ENCODE data around the gene BPIFA2.

GRCh38 chr20:33148040-33148439 lies 19.9 kb upstream of the BPIFA2 start:
- TF ChIP-seq EGR1 (IDR thresholded peaks at IDR 0.05; ENCODE audit: low read depth) (no peak), EZH2 (IDR thresholded peaks at IDR 0.05) (no peak), TCF7L2 (IDR thresholded peaks at IDR 0.05; ENCODE audit: borderline replicate concordance, extremely low read depth, insufficient read depth, insufficient read length) (no peak), POLR2A (IDR thresholded peaks at IDR 0.05; ENCODE audit: borderline replicate concordance, extremely low read depth, insufficient read depth, insufficient read length) (no peak), SP1 (IDR thresholded peaks at IDR 0.05; ENCODE audit: low read depth) (no peak), ZFX (IDR thresholded peaks at IDR 0.05) (no peak), POLR2AphosphoS5 (IDR thresholded peaks at IDR 0.05; ENCODE audit: low read depth, low read length) (no peak), EZH2phosphoT487 (IDR thresholded peaks at IDR 0.05; ENCODE audit: borderline replicate concordance) (no peak), ELF1 (IDR thresholded peaks at IDR 0.05; ENCODE audit: borderline replicate concordance, low read depth) (no peak), YY1 (IDR thresholded peaks at IDR 0.05; ENCODE audit: extremely low read depth, insufficient replicate concordance, low read depth, low read length) (no peak), FOSL1 (IDR thresholded peaks at IDR 0.05; ENCODE audit: low read depth) (no peak)
- TF ChIP-seq, protein P1, sequence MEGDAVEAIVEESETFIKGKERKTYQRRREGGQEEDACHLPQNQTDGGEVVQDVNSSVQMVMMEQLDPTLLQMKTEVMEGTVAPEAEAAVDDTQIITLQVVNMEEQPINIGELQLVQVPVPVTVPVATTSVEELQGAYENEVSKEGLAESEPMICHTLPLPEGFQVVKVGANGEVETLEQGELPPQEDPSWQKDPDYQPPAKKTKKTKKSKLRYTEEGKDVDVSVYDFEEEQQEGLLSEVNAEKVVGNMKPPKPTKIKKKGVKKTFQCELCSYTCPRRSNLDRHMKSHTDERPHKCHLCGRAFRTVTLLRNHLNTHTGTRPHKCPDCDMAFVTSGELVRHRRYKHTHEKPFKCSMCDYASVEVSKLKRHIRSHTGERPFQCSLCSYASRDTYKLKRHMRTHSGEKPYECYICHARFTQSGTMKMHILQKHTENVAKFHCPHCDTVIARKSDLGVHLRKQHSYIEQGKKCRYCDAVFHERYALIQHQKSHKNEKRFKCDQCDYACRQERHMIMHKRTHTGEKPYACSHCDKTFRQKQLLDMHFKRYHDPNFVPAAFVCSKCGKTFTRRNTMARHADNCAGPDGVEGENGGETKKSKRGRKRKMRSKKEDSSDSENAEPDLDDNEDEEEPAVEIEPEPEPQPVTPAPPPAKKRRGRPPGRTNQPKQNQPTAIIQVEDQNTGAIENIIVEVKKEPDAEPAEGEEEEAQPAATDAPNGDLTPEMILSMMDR (IDR thresholded peaks at IDR 0.05 in 2 of 3, conservative IDR thresholded peaks at IDR 0.05 in 1 of 3; ENCODE audit: borderline replicate concordance in 1 of 3, insufficient read depth in 1 of 3, low read depth in 2 of 3, low read length in 2 of 3) = no peak
- TF ChIP-seq, protein P2, sequence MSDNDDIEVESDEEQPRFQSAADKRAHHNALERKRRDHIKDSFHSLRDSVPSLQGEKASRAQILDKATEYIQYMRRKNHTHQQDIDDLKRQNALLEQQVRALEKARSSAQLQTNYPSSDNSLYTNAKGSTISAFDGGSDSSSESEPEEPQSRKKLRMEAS (IDR thresholded peaks at IDR 0.05) = no peak
- TF ChIP-seq, protein P3, sequence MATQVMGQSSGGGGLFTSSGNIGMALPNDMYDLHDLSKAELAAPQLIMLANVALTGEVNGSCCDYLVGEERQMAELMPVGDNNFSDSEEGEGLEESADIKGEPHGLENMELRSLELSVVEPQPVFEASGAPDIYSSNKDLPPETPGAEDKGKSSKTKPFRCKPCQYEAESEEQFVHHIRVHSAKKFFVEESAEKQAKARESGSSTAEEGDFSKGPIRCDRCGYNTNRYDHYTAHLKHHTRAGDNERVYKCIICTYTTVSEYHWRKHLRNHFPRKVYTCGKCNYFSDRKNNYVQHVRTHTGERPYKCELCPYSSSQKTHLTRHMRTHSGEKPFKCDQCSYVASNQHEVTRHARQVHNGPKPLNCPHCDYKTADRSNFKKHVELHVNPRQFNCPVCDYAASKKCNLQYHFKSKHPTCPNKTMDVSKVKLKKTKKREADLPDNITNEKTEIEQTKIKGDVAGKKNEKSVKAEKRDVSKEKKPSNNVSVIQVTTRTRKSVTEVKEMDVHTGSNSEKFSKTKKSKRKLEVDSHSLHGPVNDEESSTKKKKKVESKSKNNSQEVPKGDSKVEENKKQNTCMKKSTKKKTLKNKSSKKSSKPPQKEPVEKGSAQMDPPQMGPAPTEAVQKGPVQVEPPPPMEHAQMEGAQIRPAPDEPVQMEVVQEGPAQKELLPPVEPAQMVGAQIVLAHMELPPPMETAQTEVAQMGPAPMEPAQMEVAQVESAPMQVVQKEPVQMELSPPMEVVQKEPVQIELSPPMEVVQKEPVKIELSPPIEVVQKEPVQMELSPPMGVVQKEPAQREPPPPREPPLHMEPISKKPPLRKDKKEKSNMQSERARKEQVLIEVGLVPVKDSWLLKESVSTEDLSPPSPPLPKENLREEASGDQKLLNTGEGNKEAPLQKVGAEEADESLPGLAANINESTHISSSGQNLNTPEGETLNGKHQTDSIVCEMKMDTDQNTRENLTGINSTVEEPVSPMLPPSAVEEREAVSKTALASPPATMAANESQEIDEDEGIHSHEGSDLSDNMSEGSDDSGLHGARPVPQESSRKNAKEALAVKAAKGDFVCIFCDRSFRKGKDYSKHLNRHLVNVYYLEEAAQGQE (IDR thresholded peaks at IDR 0.05; ENCODE audit: low read depth) = no peak
